ENCODE data around the gene IL1RAPL1. TPM values are rescaled to one million over a fixed set of nuclear protein-coding genes. Genes with fewer than 3 reads are reported as not detected.

The IL1RAPL1 gene
- total and polyA plus RNA-seq, 8 donors = 0.06 to 3.3 (median 0.31) TPM; not detected in 3

DNA sequence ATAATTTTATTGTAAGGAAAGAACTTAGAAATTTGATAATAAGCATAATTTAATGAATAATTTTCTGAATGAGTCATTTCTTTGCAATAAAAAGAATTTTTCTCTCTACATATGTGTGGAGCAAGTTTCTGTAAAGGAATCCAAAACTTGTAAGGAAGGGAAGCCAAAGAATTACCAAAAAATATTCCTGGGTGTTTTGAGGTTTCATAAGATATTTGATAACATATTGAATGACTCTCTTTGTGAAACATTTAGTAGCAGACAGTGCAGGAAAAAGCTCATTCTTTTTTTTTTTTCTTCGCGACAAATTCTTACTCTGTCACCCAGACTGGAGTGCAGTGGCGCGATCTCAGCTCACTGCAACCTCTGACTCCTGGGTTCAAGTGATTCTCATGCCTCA, 1159.1 kb downstream of the IL1RAPL1 start:
- Histone ChIP-seq H3K4me3 (no peak overlapping the region), H3K27me3 (no peaks in the 10 kb centered on the region), H3K9me3 (no peaks in the 10 kb centered on the region), H3K36me3 (no peaks in the 10 kb centered on the region), H3K27ac (no peak overlapping the region), H3K4me1 (no peaks in the 10 kb centered on the region)
- intact Hi-C loops (cut with DNase I; ENCODE audit: low total_unique reads) = no loop called here
- 71 to 97% (median 79%) methylated on average over 4 of the region's 4 CpGs for WGBS, 5 donors
- no peak for DNase-seq
- TF ChIP-seq POLR2A (IDR thresholded peaks at IDR 0.05) (no peak), EP300 (IDR thresholded peaks at IDR 0.05) (no peak), POLR2AphosphoS5 (IDR thresholded peaks at IDR 0.05) (no peak)
- TF ChIP-seq, protein P1, sequence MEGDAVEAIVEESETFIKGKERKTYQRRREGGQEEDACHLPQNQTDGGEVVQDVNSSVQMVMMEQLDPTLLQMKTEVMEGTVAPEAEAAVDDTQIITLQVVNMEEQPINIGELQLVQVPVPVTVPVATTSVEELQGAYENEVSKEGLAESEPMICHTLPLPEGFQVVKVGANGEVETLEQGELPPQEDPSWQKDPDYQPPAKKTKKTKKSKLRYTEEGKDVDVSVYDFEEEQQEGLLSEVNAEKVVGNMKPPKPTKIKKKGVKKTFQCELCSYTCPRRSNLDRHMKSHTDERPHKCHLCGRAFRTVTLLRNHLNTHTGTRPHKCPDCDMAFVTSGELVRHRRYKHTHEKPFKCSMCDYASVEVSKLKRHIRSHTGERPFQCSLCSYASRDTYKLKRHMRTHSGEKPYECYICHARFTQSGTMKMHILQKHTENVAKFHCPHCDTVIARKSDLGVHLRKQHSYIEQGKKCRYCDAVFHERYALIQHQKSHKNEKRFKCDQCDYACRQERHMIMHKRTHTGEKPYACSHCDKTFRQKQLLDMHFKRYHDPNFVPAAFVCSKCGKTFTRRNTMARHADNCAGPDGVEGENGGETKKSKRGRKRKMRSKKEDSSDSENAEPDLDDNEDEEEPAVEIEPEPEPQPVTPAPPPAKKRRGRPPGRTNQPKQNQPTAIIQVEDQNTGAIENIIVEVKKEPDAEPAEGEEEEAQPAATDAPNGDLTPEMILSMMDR (IDR thresholded peaks at IDR 0.05) = no peak

- no peaks in the 10 kb centered on the region for H3K9me3 ChIP-seq
Measured at GRCh38 chrX:29762006-29762405, 1174.8 kb downstream of the IL1RAPL1 start.

DNA sequence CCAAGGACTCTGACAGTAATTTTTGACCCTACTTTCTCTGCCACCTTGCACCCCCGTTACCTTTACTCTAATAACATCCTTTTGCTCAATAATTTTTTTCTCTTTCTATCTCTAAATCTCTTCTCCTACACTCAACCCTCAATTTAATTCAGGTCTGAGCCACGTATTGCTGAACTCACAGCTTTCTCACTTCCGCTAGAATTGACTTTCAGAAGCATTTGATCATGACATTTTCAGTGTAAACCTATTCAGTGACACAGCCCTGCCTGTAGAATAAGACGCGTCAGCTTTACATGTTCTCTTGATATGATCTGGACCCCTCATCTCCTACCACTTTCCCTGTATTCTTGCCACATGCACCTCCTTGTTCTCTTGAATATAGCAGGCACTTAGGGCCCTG, 1188.6 kb downstream of the IL1RAPL1 start:
- Histone ChIP-seq H3K4me3 (no peak overlapping the region), H3K4me1 (no peaks in the 10 kb centered on the region), H3K27ac (no peak overlapping the region), H3K9me3 (no peaks in the 10 kb centered on the region), H3K27me3 (no peaks in the 10 kb centered on the region), H3K36me3 (no peaks in the 10 kb centered on the region)
- WGBS, 5 donors = 66 to 95% (median 75%) methylated on average over 5 of the region's 5 CpGs
- no peak for TF ChIP-seq POLR2AphosphoS5 (IDR thresholded peaks at IDR 0.05)
- intact Hi-C loops (cut with DNase I; ENCODE audit: low total_unique reads) = no loop called here
- no peak for DNase-seq

More at GRCh38 chrX:29762006-29762405, 1174.8 kb downstream of the IL1RAPL1 start:
- H3K4me1 ChIP-seq = no peaks in the 10 kb centered on the region
- no peaks in the 10 kb centered on the region for H3K27me3 ChIP-seq
- TF ChIP-seq, protein P1 (IDR thresholded peaks at IDR 0.05) = no peak
- TF ChIP-seq EP300 (IDR thresholded peaks at IDR 0.05) (no peak), POLR2AphosphoS5 (IDR thresholded peaks at IDR 0.05) (no peak), POLR2A (IDR thresholded peaks at IDR 0.05) (no peak)
- intact Hi-C loops (cut with DNase I; ENCODE audit: low total_unique reads) = no loop called here
- no peak overlapping the region for H3K27ac ChIP-seq
- no peaks in the 10 kb centered on the region for H3K36me3 ChIP-seq
- 59 to 73% (median 67%) methylated on average over 4 of the region's 4 CpGs for WGBS, 5 donors
- no peak for DNase-seq
- H3K4me3 ChIP-seq = no peak overlapping the region

DNA sequence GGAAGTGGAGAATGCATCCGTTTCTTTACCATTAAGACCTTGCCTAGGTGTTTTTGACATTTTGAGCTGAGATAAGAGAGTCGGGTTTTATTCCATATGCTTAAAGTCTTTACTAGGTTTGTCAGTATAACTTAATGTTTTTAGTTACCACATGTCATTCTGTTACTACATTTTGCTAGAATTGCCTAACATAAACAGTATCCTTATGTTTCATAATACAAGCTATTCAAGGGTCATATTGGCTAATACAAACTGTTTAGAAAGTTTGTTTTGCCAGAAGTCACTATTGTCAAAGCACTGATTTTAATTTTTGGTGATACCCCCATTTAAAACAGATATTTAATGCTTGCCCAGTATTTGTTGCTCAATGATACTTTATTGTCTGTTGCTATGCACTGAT, 1200.4 kb downstream of the IL1RAPL1 start:
- no peaks in the 10 kb centered on the region for H3K27me3 ChIP-seq
- no peak overlapping the region for H3K27ac ChIP-seq
- H3K4me3 ChIP-seq = no peak overlapping the region
- H3K4me1 ChIP-seq = no peaks in the 10 kb centered on the region
- no peaks in the 10 kb centered on the region for H3K9me3 ChIP-seq
- no peak for TF ChIP-seq POLR2A (IDR thresholded peaks at IDR 0.05)
- TF ChIP-seq POLR2AphosphoS5 (IDR thresholded peaks at IDR 0.05) = no peak
- no peak for TF ChIP-seq EP300 (IDR thresholded peaks at IDR 0.05)
- TF ChIP-seq, protein P1 (IDR thresholded peaks at IDR 0.05) = no peak
- WGBS, 5 donors = 64 to 95% (median 71%) methylated on average over 2 of the region's 2 CpGs
- H3K36me3 ChIP-seq = no peaks in the 10 kb centered on the region
- intact Hi-C loops (cut with DNase I; ENCODE audit: low total_unique reads) = no loop called here
- DNase-seq = no peak

DNA sequence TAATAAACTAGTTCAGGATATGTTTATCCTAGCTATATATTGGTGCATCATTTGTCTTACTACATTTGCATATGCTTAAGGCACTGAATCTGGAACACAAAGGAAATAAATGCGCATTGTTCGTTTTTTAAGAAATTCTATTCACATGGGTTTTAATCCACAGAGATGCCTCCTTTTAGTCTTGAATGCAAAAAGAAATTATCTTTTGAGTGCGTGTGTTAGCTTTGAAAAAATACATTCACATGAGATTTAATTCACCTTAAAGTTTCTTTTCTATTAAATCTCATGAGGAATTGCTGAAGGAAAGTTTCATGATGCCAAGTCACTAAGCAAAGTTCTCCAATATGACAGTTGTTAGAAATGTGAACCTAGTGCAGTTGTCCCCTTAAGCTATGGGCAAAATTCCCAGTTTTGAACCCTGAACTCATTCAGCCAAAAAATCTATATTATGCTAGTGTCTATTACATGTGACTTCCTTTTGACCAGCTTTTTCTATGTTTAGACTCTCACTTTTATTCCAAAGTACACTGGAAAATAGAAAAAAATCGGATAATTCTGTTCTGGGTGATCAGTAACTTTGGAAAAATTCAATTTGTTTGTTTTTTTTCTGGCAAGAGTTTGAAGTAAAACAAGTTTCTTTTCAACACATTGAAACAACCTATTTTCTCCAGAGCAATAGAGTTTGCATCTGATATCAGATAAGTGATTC, 1201.9 kb downstream of the IL1RAPL1 start:
- no peak for DNase-seq
- no peaks in the 10 kb centered on the region for H3K9me3 ChIP-seq
- no peaks in the 10 kb centered on the region for H3K36me3 ChIP-seq
- TF ChIP-seq EP300 (IDR thresholded peaks at IDR 0.05) (no peak), POLR2AphosphoS5 (IDR thresholded peaks at IDR 0.05) (no peak), POLR2A (IDR thresholded peaks at IDR 0.05) (no peak)
- TF ChIP-seq, protein P1 (IDR thresholded peaks at IDR 0.05) = no peak
- intact Hi-C loops (cut with DNase I; ENCODE audit: low total_unique reads) = no loop called here
- H3K4me1 ChIP-seq = no peaks in the 10 kb centered on the region
- H3K4me3 ChIP-seq = no peak overlapping the region
- no peak overlapping the region for H3K27ac ChIP-seq
- no peaks in the 10 kb centered on the region for H3K27me3 ChIP-seq
- 57 to 80% (median 77%) methylated on average over 4 of the region's 4 CpGs for WGBS, 5 donors
